HepG2 (cell line): ENCODE data around the gene AKIRIN1. TPM values are rescaled to one million over a fixed set of nuclear protein-coding genes. Genes with fewer than 3 reads are reported as not detected.

Experiments
- ATF1 ChIP-seq: IDR thresholded peaks from 2 replicates; pipeline ENCODE4 v1.6.1; 2016; ENCODE audit warnings: mild to moderate bottlenecking, control low read depth
- DNMT3B ChIP-seq: conservative IDR thresholded peaks from 2 replicates; pipeline ENCODE4 v1.6.1; 2016; ENCODE audit warnings: missing biosample characterization, control low read depth
- ETV5 ChIP-seq: IDR thresholded peaks from 2 replicates; pipeline ENCODE4 v1.6.1; 2018; ENCODE audit warnings: missing biosample characterization, missing genetic modification reagents, inconsistent platforms, borderline replicate concordance
- HDAC2 ChIP-seq: sonication (generic); formaldehyde crosslinking; IDR thresholded peaks from 2 replicates; pipeline ENCODE4 v1.4.0; 2020; ENCODE audit warnings: missing genetic modification reagents
- PCBP1 ChIP-seq: fragments of 200-400 bp; formaldehyde crosslinking; IDR thresholded peaks from 2 replicates; pipeline ENCODE4 v1.6.1; 2017; ENCODE audit warnings: mild to moderate bottlenecking, low read depth, low read length, borderline replicate concordance
- PHF20 ChIP-seq: sonication (generic); formaldehyde crosslinking; IDR thresholded peaks from 2 replicates; pipeline ENCODE4 v1.5.0; 2020; ENCODE audit warnings: mild to moderate bottlenecking, missing genetic modification reagents
- POGZ ChIP-seq: sonication (generic); formaldehyde crosslinking; IDR thresholded peaks from 2 replicates; pipeline ENCODE4 v1.4.0; 2020; ENCODE audit warnings: mild to moderate bottlenecking, missing genetic modification reagents
- SALL1 ChIP-seq: sonication (generic); formaldehyde crosslinking; IDR thresholded peaks from 2 replicates; pipeline ENCODE4 v1.8.0; 2022; ENCODE audit warnings: mild to moderate bottlenecking, missing genetic modification reagents
- SALL2 ChIP-seq: sonication (generic); formaldehyde crosslinking; IDR thresholded peaks from 2 replicates; pipeline ENCODE4 v1.8.1; 2023; ENCODE audit warnings: mild to moderate bottlenecking, missing genetic modification reagents, inconsistent platforms
- SMAD9 ChIP-seq: sonication (generic); formaldehyde crosslinking; IDR thresholded peaks from 2 replicates; pipeline ENCODE4 v1.5.1; 2020; ENCODE audit warnings: mild to moderate bottlenecking, missing genetic modification reagents
- YEATS2 ChIP-seq: sonication (generic); formaldehyde crosslinking; IDR thresholded peaks from 2 replicates; pipeline ENCODE4 v1.4.0; 2020; ENCODE audit warnings: missing genetic modification reagents, borderline replicate concordance
- ZNF510 ChIP-seq: sonication (generic); formaldehyde crosslinking; IDR thresholded peaks from 2 replicates; pipeline ENCODE4 v1.4.0; 2020; ENCODE audit warnings: low read depth, mild to moderate bottlenecking, missing genetic modification reagents
- ZNF564 ChIP-seq: sonication (generic); formaldehyde crosslinking; IDR thresholded peaks from 2 replicates; pipeline ENCODE4 v1.8.1; 2023; ENCODE audit warnings: mild to moderate bottlenecking, missing genetic modification reagents
- ZNF768 ChIP-seq: sonication (generic); formaldehyde crosslinking; IDR thresholded peaks from 2 replicates; pipeline ENCODE4 v1.4.0; 2020; ENCODE audit warnings: missing genetic modification reagents
- polyA plus RNA-seq, 8 experiments: library from polyadenylated mRNA; depleted of rRNA in 3 of 8; stranded (reverse) in 7 of 8; unstranded in 1 of 8; fragments of >200 nt; fragmentation: Illumina TruSeq in 4 of 8; extraction: Trizol in 4 of 8; gene quantifications; 2 replicates each; pipeline versions ENCODE4 v1.2.1 to v1.2.3, GENCODE V29; 2011 to 2016; ENCODE audit warnings: low read depth in 4 of 8, missing spikeins in 1 of 8, mixed read lengths in 1 of 8; ENCODE audit not compliant: insufficient read depth in 1 of 8
- total RNA-seq, 5 experiments: library from RNA; depleted of rRNA; stranded (reverse); fragments of >200 nt; fragmentation: Illumina TruSeq; extraction: Trizol; gene quantifications; 2 replicates each; pipeline ENCODE4 v1.2.3, GENCODE V29; 2016; ENCODE audit warnings: low read depth in 1 of 5
- TF ChIP-seq, protein P1 (sequence below), 2 experiments: sonication (generic) in 1 of 2; formaldehyde crosslinking in 1 of 2; IDR thresholded peaks; 2 replicates each; pipeline versions ENCODE4 v1.6.1 to v1.9.0; 2014 to 2022; ENCODE audit warnings: antibody characterized with exemption in 1 of 2, borderline replicate concordance in 1 of 2, inconsistent platforms in 1 of 2, low read depth in 1 of 2, missing genetic modification reagents in 1 of 2
- TF ChIP-seq, protein P2 (sequence below): sonication (generic); formaldehyde crosslinking; IDR thresholded peaks from 2 replicates; pipeline ENCODE4 v1.4.0; 2020; ENCODE audit warnings: mild to moderate bottlenecking, low read depth, missing genetic modification reagents

The AKIRIN1 gene
- total and polyA plus RNA-seq, 2 of the 13 experiments (the other 11 are each of a cell fraction or from before 2014, with no cell fraction given) = 123 to 157 TPM

DNA sequence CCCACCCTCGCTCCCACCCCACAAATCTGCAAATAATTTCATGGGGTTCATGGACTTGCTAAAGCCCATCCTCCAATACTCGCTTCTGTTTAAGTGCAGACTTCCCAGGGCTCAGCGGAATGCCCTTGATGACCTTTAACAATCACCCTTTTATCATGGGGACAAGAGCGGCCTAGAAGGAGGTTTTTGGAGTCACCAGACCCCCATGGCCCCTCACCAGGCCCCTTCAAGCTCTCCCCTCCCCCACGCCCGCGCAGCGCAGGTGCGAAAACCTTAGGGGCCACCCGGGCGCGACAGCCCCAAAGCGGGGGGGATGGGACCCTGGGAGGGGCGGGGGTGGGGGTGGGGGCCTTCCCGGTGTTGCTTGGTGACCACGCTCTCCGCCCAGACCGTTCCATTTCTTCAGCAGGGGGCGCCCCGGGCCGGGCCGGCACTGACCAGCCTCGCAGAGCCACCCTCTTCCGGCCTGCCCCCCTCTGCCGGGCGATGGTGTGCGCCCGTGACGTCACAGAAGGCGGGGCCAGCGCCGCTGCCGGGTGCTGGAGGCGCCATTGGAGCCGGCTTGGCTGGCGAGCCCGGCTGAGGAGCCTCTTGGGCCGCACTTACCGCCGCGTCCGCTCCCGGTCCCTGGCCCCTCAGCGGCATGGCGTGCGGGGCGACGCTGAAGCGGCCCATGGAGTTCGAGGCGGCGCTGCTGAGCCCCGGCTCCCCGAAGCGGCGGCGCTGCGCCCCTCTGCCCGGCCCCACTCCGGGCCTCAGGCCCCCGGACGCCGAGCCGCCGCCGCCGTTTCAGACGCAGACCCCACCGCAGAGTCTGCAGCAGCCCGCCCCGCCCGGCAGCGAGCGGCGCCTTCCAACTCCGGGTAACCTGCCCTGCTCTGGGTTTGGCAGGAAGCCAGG, at the start of gene AKIRIN1 (continued):
- TF ChIP-seq, protein P1, sequence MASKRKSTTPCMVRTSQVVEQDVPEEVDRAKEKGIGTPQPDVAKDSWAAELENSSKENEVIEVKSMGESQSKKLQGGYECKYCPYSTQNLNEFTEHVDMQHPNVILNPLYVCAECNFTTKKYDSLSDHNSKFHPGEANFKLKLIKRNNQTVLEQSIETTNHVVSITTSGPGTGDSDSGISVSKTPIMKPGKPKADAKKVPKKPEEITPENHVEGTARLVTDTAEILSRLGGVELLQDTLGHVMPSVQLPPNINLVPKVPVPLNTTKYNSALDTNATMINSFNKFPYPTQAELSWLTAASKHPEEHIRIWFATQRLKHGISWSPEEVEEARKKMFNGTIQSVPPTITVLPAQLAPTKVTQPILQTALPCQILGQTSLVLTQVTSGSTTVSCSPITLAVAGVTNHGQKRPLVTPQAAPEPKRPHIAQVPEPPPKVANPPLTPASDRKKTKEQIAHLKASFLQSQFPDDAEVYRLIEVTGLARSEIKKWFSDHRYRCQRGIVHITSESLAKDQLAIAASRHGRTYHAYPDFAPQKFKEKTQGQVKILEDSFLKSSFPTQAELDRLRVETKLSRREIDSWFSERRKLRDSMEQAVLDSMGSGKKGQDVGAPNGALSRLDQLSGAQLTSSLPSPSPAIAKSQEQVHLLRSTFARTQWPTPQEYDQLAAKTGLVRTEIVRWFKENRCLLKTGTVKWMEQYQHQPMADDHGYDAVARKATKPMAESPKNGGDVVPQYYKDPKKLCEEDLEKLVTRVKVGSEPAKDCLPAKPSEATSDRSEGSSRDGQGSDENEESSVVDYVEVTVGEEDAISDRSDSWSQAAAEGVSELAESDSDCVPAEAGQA (IDR thresholded peaks at IDR 0.05; ENCODE audit: low read depth) = 0 out of 2 replicates have a peak, but pooled peaks have one; percentile 29
- TF ChIP-seq, protein P1 (CRISPR knock-in tag; IDR thresholded peaks at IDR 0.05; ENCODE audit: borderline replicate concordance) = no peak
- TF ChIP-seq SALL2 = 0 out of 2 replicates have a peak, but pooled peaks have one; percentile 35
- TF ChIP-seq DNMT3B (CRISPR knock-in tag) = no peak
- TF ChIP-seq POGZ = peak; percentile 75
- peak; percentile 80 for TF ChIP-seq ATF1 (CRISPR knock-in tag)
- TF ChIP-seq, protein P2, sequence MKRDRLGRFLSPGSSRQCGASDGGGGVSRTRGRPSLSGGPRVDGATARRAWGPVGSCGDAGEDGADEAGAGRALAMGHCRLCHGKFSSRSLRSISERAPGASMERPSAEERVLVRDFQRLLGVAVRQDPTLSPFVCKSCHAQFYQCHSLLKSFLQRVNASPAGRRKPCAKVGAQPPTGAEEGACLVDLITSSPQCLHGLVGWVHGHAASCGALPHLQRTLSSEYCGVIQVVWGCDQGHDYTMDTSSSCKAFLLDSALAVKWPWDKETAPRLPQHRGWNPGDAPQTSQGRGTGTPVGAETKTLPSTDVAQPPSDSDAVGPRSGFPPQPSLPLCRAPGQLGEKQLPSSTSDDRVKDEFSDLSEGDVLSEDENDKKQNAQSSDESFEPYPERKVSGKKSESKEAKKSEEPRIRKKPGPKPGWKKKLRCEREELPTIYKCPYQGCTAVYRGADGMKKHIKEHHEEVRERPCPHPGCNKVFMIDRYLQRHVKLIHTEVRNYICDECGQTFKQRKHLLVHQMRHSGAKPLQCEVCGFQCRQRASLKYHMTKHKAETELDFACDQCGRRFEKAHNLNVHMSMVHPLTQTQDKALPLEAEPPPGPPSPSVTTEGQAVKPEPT (CRISPR knock-in tag) = no peak
- TF ChIP-seq ZNF510 (CRISPR knock-in tag) = no peak
- peak; percentile 74; the same call in 1 of the 2 replicates for TF ChIP-seq PCBP1
- TF ChIP-seq ZNF564 (CRISPR knock-in tag) = peak; percentile 41; the same call in 1 of the 2 replicates
- peak; percentile 41; the same call in 1 of the 2 replicates for TF ChIP-seq HDAC2 (CRISPR knock-in tag)
- peak; percentile 80 for TF ChIP-seq SALL1
- peak; percentile 39 for TF ChIP-seq PHF20 (CRISPR knock-in tag)
- no peak for TF ChIP-seq SMAD9 (CRISPR knock-in tag)
- TF ChIP-seq YEATS2 (CRISPR knock-in tag) = peak; percentile 47; the same call in 1 of the 2 replicates
- peak; percentile 64; the same call in 1 of the 2 replicates for TF ChIP-seq ZNF768
- TF ChIP-seq ETV5 = peak; percentile 99
